Measurements from ENCODE around the gene CHST8.

Gene CHST8

GRCh38 chr19:33721735-33722297, 100.1 kb downstream of the CHST8 start:
- Histone ChIP-seq H3K9me3 (ENCODE audit: insufficient read depth, low read depth, low read length) (peaks cover 13% of the 10 kb centered on the region), H2AK5ac (ENCODE audit: low read length) (no peak overlapping the region), H4K91ac (ENCODE audit: low read depth, low read length) (no peak overlapping the region)

DNA sequence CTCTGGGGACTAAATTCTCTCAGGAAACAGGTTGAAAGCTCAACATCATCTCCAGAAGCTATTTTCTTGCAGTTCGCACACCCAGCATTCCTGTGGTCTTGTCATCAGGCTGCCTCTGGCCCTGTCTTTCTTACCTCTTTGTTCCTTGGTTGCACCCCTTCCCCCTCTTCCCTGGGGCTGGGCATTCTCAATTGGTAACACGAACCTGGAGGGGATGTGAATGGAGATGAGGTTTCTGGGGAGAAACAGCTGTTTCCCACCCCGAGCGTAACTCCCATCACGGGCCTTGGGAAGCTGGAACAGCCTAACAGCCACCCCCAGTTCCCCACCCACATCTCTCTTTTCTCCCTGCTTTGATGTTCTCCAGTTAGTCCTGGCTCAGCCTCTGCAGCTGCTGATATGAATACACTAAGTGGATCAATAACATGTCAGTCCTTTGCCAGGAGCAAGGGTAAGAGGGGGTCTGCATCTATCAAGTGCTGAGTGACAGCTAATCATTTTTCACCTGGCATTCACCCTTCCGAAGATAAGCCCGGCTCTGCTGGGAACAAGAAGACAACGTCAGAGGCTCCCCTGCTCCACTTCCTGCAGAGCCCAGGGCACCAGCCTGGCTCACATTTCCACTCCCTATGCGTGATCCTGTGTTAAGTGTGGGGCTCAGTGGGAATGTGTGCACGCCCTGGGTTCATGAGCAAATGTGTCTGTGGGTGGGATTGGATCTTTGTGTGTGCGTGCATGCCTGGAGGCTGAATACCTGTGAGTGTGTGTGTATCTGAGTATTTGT, 100.9 kb downstream of the CHST8 start:
- Histone ChIP-seq H3K27me3 (ENCODE audit: insufficient read depth, low read length) (no peaks in the 10 kb centered on the region), H4K8ac (ENCODE audit: low read depth, low read length) (no peak overlapping the region), H2AK5ac (ENCODE audit: low read length) (no peak overlapping the region), H3K9ac (ENCODE audit: low read length) (no peak overlapping the region), H3K79me2 (ENCODE audit: control insufficient read depth, insufficient read depth, low read length, poor library complexity) (no peaks in the 10 kb centered on the region), H3K27ac (ENCODE audit: low read depth, low read length) (no peak overlapping the region), H2BK120ac (ENCODE audit: insufficient read depth, low read length, poor library complexity) (no peak overlapping the region), H3K4me3 (ENCODE audit: low read depth, low read length) (no peak overlapping the region), H2BK12ac (ENCODE audit: low read length) (no peak overlapping the region), H2AFZ (ENCODE audit: insufficient read depth, low read length, poor library complexity) (no peak overlapping the region), H3K36me3 (ENCODE audit: control insufficient read depth in 1 of 2, insufficient read depth in 2 of 2, low read length in 2 of 2) (no peaks in the 10 kb centered on the region), H3K23ac (ENCODE audit: low read length) (no peak overlapping the region), H3K4me1 (ENCODE audit: control insufficient read depth in 1 of 2, insufficient read depth in 2 of 2, low read length in 2 of 2) (no peaks in the 10 kb centered on the region), H3K4ac (ENCODE audit: low read depth, low read length) (no peak overlapping the region), H4K91ac (ENCODE audit: low read depth, low read length) (no peak overlapping the region), H3K9me3 (ENCODE audit: insufficient read depth, low read depth, low read length) (peaks cover 13% of the 10 kb centered on the region), H3K14ac (ENCODE audit: low read length) (no peak overlapping the region), H2BK5ac (ENCODE audit: low read depth, low read length, poor library complexity) (no peak overlapping the region), H3K4me2 (ENCODE audit: low read length) (no peak overlapping the region), H3K79me1 (ENCODE audit: low read length) (no peaks in the 10 kb centered on the region), H3K18ac (ENCODE audit: low read length) (no peak overlapping the region), H4K12ac (ENCODE audit: low read depth, low read length) (no peak overlapping the region)
- no CpG with 5 or more reads among the region's 11 CpGs for WGBS (ENCODE audit: extremely low coverage, insufficient coverage, insufficient read length)
- no peak for DNase-seq

More at GRCh38 chr19:33721735-33722297, 100.1 kb downstream of the CHST8 start:
- Histone ChIP-seq H3K4me3 (ENCODE audit: low read depth, low read length) (no peak overlapping the region), H3K79me1 (ENCODE audit: low read length) (no peaks in the 10 kb centered on the region), H4K12ac (ENCODE audit: low read depth, low read length) (no peak overlapping the region), H2BK120ac (ENCODE audit: insufficient read depth, low read length, poor library complexity) (no peak overlapping the region), H3K4me1 (ENCODE audit: control insufficient read depth in 1 of 2, insufficient read depth in 2 of 2, low read length in 2 of 2) (no peaks in the 10 kb centered on the region), H4K8ac (ENCODE audit: low read depth, low read length) (no peak overlapping the region), H3K27me3 (ENCODE audit: insufficient read depth, low read length) (no peaks in the 10 kb centered on the region), H3K9ac (ENCODE audit: low read length) (no peak overlapping the region), H3K14ac (ENCODE audit: low read length) (no peak overlapping the region), H2BK5ac (ENCODE audit: low read depth, low read length, poor library complexity) (no peak overlapping the region), H3K4ac (ENCODE audit: low read depth, low read length) (no peak overlapping the region), H2AFZ (ENCODE audit: insufficient read depth, low read length, poor library complexity) (no peak overlapping the region), H3K36me3 (ENCODE audit: control insufficient read depth in 1 of 2, insufficient read depth in 2 of 2, low read length in 2 of 2) (no peaks in the 10 kb centered on the region), H3K23ac (ENCODE audit: low read length) (no peak overlapping the region), H3K27ac (ENCODE audit: low read depth, low read length) (no peak overlapping the region), H3K79me2 (ENCODE audit: control insufficient read depth, insufficient read depth, low read length, poor library complexity) (no peaks in the 10 kb centered on the region), H3K18ac (ENCODE audit: low read length) (no peak overlapping the region), H2BK12ac (ENCODE audit: low read length) (no peak overlapping the region), H3K4me2 (ENCODE audit: low read length) (no peak overlapping the region)
- DNase-seq, result no peak
- 100% methylated on average over 2 of the region's 2 CpGs for WGBS (ENCODE audit: extremely low coverage, insufficient coverage, insufficient read length)

- peaks cover 14% of the 10 kb centered on the region for H3K9me3 ChIP-seq (ENCODE audit: insufficient read depth, low read depth, low read length)
- H3K79me1 ChIP-seq (ENCODE audit: low read length), result no peaks in the 10 kb centered on the region
- H3K9ac ChIP-seq (ENCODE audit: low read length), result no peak overlapping the region
- no peak overlapping the region for H3K4me2 ChIP-seq (ENCODE audit: low read length)
- no peak overlapping the region for H2BK120ac ChIP-seq (ENCODE audit: insufficient read depth, low read length, poor library complexity)
- H3K36me3 ChIP-seq (ENCODE audit: control insufficient read depth in 1 of 2, insufficient read depth in 2 of 2, low read length in 2 of 2), result no peaks in the 10 kb centered on the region
- no peaks in the 10 kb centered on the region for H3K79me2 ChIP-seq (ENCODE audit: control insufficient read depth, insufficient read depth, low read length, poor library complexity)
- no peak overlapping the region for H2AFZ ChIP-seq (ENCODE audit: insufficient read depth, low read length, poor library complexity)
- H4K12ac ChIP-seq (ENCODE audit: low read depth, low read length), result no peak overlapping the region
- H4K91ac ChIP-seq (ENCODE audit: low read depth, low read length), result no peak overlapping the region
- H2AK5ac ChIP-seq (ENCODE audit: low read length), result no peak overlapping the region
- no peak for DNase-seq
- H2BK5ac ChIP-seq (ENCODE audit: low read depth, low read length, poor library complexity), result no peak overlapping the region
- H4K8ac ChIP-seq (ENCODE audit: low read depth, low read length), result no peak overlapping the region
- no peak overlapping the region for H3K14ac ChIP-seq (ENCODE audit: low read length)
- H3K27ac ChIP-seq (ENCODE audit: low read depth, low read length), result no peak overlapping the region
- no peak overlapping the region for H3K4ac ChIP-seq (ENCODE audit: low read depth, low read length)
- no peak overlapping the region for H3K23ac ChIP-seq (ENCODE audit: low read length)
- WGBS (ENCODE audit: extremely low coverage, insufficient coverage, insufficient read length), result no CpG with 5 or more reads among the region's 3 CpGs
- no peaks in the 10 kb centered on the region for H3K4me1 ChIP-seq (ENCODE audit: control insufficient read depth in 1 of 2, insufficient read depth in 2 of 2, low read length in 2 of 2)
- H3K27me3 ChIP-seq (ENCODE audit: insufficient read depth, low read length), result no peaks in the 10 kb centered on the region
- H3K4me3 ChIP-seq (ENCODE audit: low read depth, low read length), result no peak overlapping the region
- no peak overlapping the region for H2BK12ac ChIP-seq (ENCODE audit: low read length)
- no peak overlapping the region for H3K18ac ChIP-seq (ENCODE audit: low read length)
These were observed 101.8 kb downstream of the CHST8 start for GRCh38 chr19:33723512-33723911.

GRCh38 chr19:33724021-33724720, 102.4 kb downstream of the CHST8 start:
- Histone ChIP-seq H2BK5ac (ENCODE audit: low read depth, low read length, poor library complexity) (no peak overlapping the region), H4K91ac (ENCODE audit: low read depth, low read length) (no peak overlapping the region), H3K79me2 (ENCODE audit: control insufficient read depth, insufficient read depth, low read length, poor library complexity) (no peaks in the 10 kb centered on the region), H4K8ac (ENCODE audit: low read depth, low read length) (no peak overlapping the region), H3K9me3 (ENCODE audit: insufficient read depth, low read depth, low read length) (peaks cover 19% of the 10 kb centered on the region), H2AK5ac (ENCODE audit: low read length) (no peak overlapping the region), H4K12ac (ENCODE audit: low read depth, low read length) (no peak overlapping the region), H2AFZ (ENCODE audit: insufficient read depth, low read length, poor library complexity) (no peak overlapping the region), H3K14ac (ENCODE audit: low read length) (no peak overlapping the region), H2BK120ac (ENCODE audit: insufficient read depth, low read length, poor library complexity) (no peak overlapping the region), H3K4me1 (ENCODE audit: control insufficient read depth in 1 of 2, insufficient read depth in 2 of 2, low read length in 2 of 2) (no peaks in the 10 kb centered on the region), H3K27ac (ENCODE audit: low read depth, low read length) (no peak overlapping the region), H3K79me1 (ENCODE audit: low read length) (no peaks in the 10 kb centered on the region), H3K18ac (ENCODE audit: low read length) (no peak overlapping the region), H3K9ac (ENCODE audit: low read length) (no peak overlapping the region), H3K4ac (ENCODE audit: low read depth, low read length) (no peak overlapping the region), H3K4me2 (ENCODE audit: low read length) (no peak overlapping the region), H3K36me3 (ENCODE audit: control insufficient read depth in 1 of 2, insufficient read depth in 2 of 2, low read length in 2 of 2) (no peaks in the 10 kb centered on the region), H2BK12ac (ENCODE audit: low read length) (no peak overlapping the region), H3K27me3 (ENCODE audit: insufficient read depth, low read length) (no peaks in the 10 kb centered on the region), H3K4me3 (ENCODE audit: low read depth, low read length) (no peak overlapping the region), H3K23ac (ENCODE audit: low read length) (no peak overlapping the region)
- WGBS (ENCODE audit: extremely low coverage, insufficient coverage, insufficient read length), result no CpG with 5 or more reads among the region's 15 CpGs
- DNase-seq, result no peak

Measured in trophoblast cell (in vitro differentiated cells and primary cell).